ENCODE results near the gene AGT.

AGT gene

GRCh38 chr1:230754796-230755195 is 40.9 kb upstream of the AGT start:
- no peak overlapping the region for H2AFZ ChIP-seq (ENCODE audit: low read length)
- no peaks in the 10 kb centered on the region for H3K9me2 ChIP-seq (replicated peaks; ENCODE audit: insufficient read depth, low read length)
- H3F3A ChIP-seq (ENCODE audit: insufficient read depth, low read length) = no peaks in the 10 kb centered on the region
- H3K36me3 ChIP-seq (replicated peaks; ENCODE audit: insufficient read depth, low read length) = no peaks in the 10 kb centered on the region
- H3K9ac ChIP-seq (ENCODE audit: low read length) = no peak overlapping the region
- no peaks in the 10 kb centered on the region for H3K79me2 ChIP-seq (ENCODE audit: low read length)
- H3K27me3 ChIP-seq (replicated peaks; ENCODE audit: insufficient read depth, low read length) = no peaks in the 10 kb centered on the region
- H3K4me3 ChIP-seq (ENCODE audit: low read length) = no peak overlapping the region
- no peak for DNase-seq
- TF ChIP-seq EZH2phosphoT487 (IDR thresholded peaks at IDR 0.05; ENCODE audit: low read length) = no peak
- no peak for TF ChIP-seq CTCF (IDR thresholded peaks at IDR 0.05; ENCODE audit: low read length)
- no peak for TF ChIP-seq EZH2 (optimal IDR thresholded peaks at IDR 0.05; ENCODE audit: low read depth, low read length)
- no peaks in the 10 kb centered on the region for H4K20me1 ChIP-seq (ENCODE audit: insufficient read depth, low read length)
- H3K9me3 ChIP-seq (replicated peaks; ENCODE audit: insufficient read depth, low read length) = no peaks in the 10 kb centered on the region
- no peaks in the 10 kb centered on the region for H3K4me1 ChIP-seq (ENCODE audit: low read length)
- H3K27ac ChIP-seq (ENCODE audit: low read length) = no peak overlapping the region
- no peak overlapping the region for H3K4me2 ChIP-seq (ENCODE audit: low read depth, low read length)

GRCh38 chr1:230753586-230754251 is 39.8 kb upstream of the AGT start:
- no peaks in the 10 kb centered on the region for H3K27me3 ChIP-seq (replicated peaks; ENCODE audit: insufficient read depth, low read length)
- H4K20me1 ChIP-seq (ENCODE audit: insufficient read depth, low read length) = no peaks in the 10 kb centered on the region
- no peak overlapping the region for H3K9ac ChIP-seq (ENCODE audit: low read length)
- H3K79me2 ChIP-seq (ENCODE audit: low read length) = no peaks in the 10 kb centered on the region
- H3K9me3 ChIP-seq (replicated peaks; ENCODE audit: insufficient read depth, low read length) = no peaks in the 10 kb centered on the region
- H3F3A ChIP-seq (ENCODE audit: insufficient read depth, low read length) = no peaks in the 10 kb centered on the region
- H2AFZ ChIP-seq (ENCODE audit: low read length) = peak overlapping the region; percentile 34; the same call in 1 of the 2 replicates
- TF ChIP-seq CTCF (IDR thresholded peaks at IDR 0.05; ENCODE audit: low read length) (no peak), EZH2 (optimal IDR thresholded peaks at IDR 0.05; ENCODE audit: low read depth, low read length) (no peak), EZH2phosphoT487 (IDR thresholded peaks at IDR 0.05; ENCODE audit: low read length) (no peak)
- DNase-seq = peak; percentile 48
- no peaks in the 10 kb centered on the region for H3K4me1 ChIP-seq (ENCODE audit: low read length)
- 0 out of 2 replicates have a peak overlapping the region, but pooled peaks have one; percentile 13 for H3K4me2 ChIP-seq (ENCODE audit: low read depth, low read length)
- H3K36me3 ChIP-seq (replicated peaks; ENCODE audit: insufficient read depth, low read length) = no peaks in the 10 kb centered on the region
- no peaks in the 10 kb centered on the region for H3K9me2 ChIP-seq (replicated peaks; ENCODE audit: insufficient read depth, low read length)
- no peak overlapping the region for H3K27ac ChIP-seq (ENCODE audit: low read length)
- H3K4me3 ChIP-seq (ENCODE audit: low read length) = peak overlapping the region; percentile 14; the same call in 1 of the 2 replicates

- Histone ChIP-seq H3K79me2 (ENCODE audit: low read length) (no peaks in the 10 kb centered on the region), H2AFZ (ENCODE audit: low read length) (peak overlapping the region; percentile 34; the same call in 1 of the 2 replicates), H3K9ac (ENCODE audit: low read length) (no peak overlapping the region), H3K36me3 (replicated peaks; ENCODE audit: insufficient read depth, low read length) (no peaks in the 10 kb centered on the region), H3K4me3 (ENCODE audit: low read length) (no peak overlapping the region), H4K20me1 (ENCODE audit: insufficient read depth, low read length) (no peaks in the 10 kb centered on the region), H3K4me1 (ENCODE audit: low read length) (no peaks in the 10 kb centered on the region), H3F3A (ENCODE audit: insufficient read depth, low read length) (no peaks in the 10 kb centered on the region), H3K4me2 (ENCODE audit: low read depth, low read length) (no peak overlapping the region), H3K27me3 (replicated peaks; ENCODE audit: insufficient read depth, low read length) (no peaks in the 10 kb centered on the region), H3K27ac (ENCODE audit: low read length) (no peak overlapping the region), H3K9me3 (replicated peaks; ENCODE audit: insufficient read depth, low read length) (no peaks in the 10 kb centered on the region), H3K9me2 (replicated peaks; ENCODE audit: insufficient read depth, low read length) (no peaks in the 10 kb centered on the region)
- DNase-seq = no peak
- TF ChIP-seq CTCF (IDR thresholded peaks at IDR 0.05; ENCODE audit: low read length) = no peak
- no peak for TF ChIP-seq EZH2 (optimal IDR thresholded peaks at IDR 0.05; ENCODE audit: low read depth, low read length)
Observed at GRCh38 chr1:230753191-230753585, 39.3 kb upstream of the AGT start.
